Retinal pigment epithelial cell (primary cell): Measurements from ENCODE around the gene IRF3.
A peak's percentile ranks its signal among the peaks of the same experiment; 100 is the strongest.

Experiments
- DNase-seq: peaks from one replicate; pipeline ENCODE4 v3.0.0-alpha.2; 2010; ENCODE audit warnings: low read depth
- H3K4me3 ChIP-seq: 2 replicates; pipeline ENCODE4 v1.5.1; 2011; ENCODE audit warnings: mild to moderate bottlenecking, low read length, control low read depth, moderate library complexity
- CTCF ChIP-seq: conservative IDR thresholded peaks from 2 replicates; pipeline ENCODE4 v1.5.1; 2011; ENCODE audit warnings: low read depth, low read length, control low read depth, inconsistent platforms

IRF3 gene

DNA sequence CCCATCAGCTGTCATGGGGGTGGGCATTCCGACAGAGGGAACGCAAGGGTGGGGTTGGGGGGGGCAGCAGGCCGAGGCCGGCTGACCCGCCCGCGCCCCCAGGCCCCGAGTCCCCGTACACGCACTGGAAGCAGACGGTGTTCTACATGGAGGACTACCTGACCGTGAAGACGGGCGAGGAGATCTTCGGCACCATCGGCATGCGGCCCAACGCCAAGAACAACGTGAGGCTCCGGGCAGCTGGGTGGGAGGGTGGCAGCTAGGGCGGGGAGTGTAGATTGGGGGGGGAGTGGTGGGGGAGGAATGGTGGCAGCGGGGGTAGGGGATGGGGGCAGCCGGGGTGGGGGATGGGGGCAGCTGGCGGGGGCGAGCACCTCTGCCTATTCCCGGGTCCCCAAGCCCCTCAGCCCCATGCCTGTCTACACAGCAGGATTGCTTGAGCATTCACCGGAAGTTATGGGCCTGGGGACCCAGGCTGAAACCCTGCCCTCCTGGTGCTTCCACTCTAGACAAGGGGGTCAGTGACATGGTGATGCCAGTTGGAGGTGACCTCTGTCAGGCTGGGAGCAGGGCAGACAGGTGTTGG lies 20.9 kb upstream of the IRF3 start:
- no peak for TF ChIP-seq CTCF
- no peak overlapping the region for H3K4me3 ChIP-seq
- no peak for DNase-seq

- no peak overlapping the region for H3K4me3 ChIP-seq
These were observed 20.2 kb upstream of the IRF3 start for GRCh38 chr19:49685845-49686332.

DNA sequence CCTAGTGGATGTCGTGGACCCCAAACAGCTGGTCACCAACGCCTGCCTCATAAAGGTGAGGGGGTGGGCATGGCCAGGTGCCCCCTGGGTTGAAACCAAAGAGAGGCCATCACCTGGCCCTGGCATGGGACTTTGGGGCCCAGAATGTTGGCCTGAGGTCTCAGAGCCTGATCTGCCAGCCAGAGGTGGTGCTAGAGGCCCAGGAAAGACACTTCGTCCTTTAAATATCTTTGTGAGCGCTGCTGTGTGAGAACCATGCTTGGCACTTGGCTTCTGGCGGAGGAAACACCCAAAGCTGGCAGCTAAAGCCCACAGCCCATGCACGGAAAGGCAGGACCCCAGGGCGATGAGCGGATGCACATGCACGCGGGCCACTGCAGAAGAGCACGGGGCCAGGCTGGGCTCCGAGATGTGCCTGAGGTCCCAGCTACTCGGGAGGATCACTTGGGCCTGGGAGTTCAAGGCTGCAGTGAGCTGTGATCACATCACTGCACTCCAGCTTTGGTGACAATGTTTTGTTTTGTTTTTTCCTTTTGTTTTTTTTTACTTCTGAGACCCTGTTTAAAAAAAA lies 19.4 kb upstream of the IRF3 start:
- no peak for DNase-seq
- no peak for TF ChIP-seq CTCF
- H3K4me3 ChIP-seq, result no peak overlapping the region

More at GRCh38 chr19:49685845-49686332, 20.2 kb upstream of the IRF3 start:
- no peak for TF ChIP-seq CTCF
- DNase-seq, result no peak

- peak; percentile 50 for TF ChIP-seq CTCF
- DNase-seq, result no peak
- no peak overlapping the region for H3K4me3 ChIP-seq
These were observed 18.8 kb upstream of the IRF3 start for GRCh38 chr19:49684251-49684982.

DNA sequence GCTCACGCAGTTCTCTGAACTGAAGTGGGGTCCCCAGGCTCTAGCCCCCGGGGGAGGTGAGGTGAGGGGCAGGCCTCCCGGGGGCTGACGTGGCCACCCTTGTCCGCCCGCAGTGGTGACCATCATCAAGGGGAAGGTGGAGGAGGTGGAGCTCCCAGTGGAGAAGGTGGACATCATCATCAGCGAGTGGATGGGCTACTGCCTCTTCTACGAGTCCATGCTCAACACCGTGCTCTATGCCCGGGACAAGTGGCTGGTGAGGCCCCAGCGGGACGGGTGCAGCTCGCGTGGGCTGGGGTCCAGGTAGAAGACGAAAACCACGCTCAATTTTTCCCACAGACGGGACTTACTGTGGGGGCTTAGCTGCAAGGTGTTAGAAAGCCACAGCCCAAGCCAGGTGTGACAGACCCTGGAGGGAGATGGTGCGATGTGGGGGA lies 18.2 kb upstream of the IRF3 start:
- H3K4me3 ChIP-seq, result no peak overlapping the region
- DNase-seq, result no peak
- no peak for TF ChIP-seq CTCF

- H3K4me3 ChIP-seq, result no peak overlapping the region
- no peak for TF ChIP-seq CTCF
- DNase-seq, result no peak
These were observed 16.6 kb upstream of the IRF3 start for GRCh38 chr19:49682274-49682673.
